Measurements from ENCODE around the gene ZC3H13.

Gene ZC3H13

DNA sequence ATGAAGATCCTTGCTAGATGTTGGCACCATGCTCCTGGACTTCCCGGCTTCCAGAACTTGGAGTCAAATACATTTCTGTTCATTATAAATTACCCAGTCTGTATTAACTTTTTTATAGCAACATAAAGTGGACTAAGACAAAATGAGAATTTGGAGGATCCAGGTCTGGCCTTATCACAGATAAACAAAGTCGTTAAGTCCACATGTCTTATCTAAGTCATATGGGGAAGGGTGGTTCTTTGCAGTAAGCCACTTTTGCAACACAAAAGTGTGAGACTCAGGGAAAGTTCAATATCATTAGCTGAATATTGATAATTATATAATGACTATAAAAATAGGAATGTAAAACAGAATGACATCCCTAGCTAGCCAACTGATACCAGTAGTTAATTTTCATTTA lies 109.4 kb downstream of the ZC3H13 start:
- in situ Hi-C loops (cut with MboI; ENCODE audit: low sequenced_read_pairs): no loop called here

DNA sequence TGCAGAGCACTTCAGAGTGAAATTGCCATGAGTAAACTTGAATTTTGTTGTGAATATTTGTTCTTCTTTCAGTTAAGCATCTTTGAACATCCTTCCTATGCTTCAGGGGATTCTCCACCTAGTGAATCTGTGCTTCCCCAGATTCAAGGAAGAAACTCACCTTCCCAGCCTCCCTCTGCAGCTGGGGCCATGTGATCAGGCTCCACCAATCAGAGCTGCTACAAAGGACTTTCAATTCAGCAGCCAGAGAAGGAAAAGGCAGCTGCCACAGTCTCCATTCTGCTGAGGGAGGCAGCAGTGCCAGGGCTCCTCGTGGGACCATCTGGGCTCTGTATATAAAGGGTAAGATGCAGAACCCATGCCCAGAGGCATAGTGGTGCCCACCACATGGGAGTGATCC lies 111.3 kb downstream of the ZC3H13 start:
- in situ Hi-C loops (cut with MboI; ENCODE audit: low sequenced_read_pairs): no loop called here

DNA sequence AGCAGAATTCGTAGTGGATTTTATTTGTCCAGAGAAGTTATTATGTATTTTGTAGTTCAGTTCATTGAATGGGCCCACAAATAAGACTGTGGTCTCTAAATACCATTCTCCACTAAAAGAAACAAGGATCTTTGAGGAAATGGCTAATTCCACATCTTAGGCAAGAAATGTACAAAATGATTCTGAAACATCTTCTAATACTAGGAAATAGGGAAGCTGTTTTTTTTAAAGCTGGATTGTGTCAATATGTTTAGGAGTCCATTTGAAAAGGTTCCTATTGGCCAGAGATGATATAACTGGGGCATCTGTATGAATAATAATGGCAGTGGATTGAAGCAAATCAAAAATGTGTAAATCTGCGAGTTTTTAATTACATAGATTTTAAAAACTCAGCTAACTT lies 112.5 kb downstream of the ZC3H13 start:
- in situ Hi-C loops (cut with MboI; ENCODE audit: low sequenced_read_pairs): no loop called here

DNA sequence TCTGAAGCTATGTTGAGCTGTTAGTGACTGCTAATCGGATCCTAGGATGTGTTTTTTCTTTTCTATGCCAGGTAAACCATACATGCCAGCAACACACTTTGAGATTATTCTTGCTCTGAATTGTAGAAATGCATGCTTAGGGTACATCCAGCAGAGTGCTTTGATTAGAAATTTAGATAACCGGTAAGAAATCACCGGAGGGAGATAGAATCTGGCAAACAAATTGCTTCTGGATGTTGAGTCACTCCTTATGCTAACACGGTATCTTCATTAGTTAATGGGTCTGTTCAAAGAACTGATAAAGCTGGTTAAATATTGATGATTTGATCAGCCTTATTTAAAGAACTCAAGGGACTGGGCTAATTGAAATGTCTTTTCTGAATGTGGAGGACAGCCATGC lies 115.9 kb downstream of the ZC3H13 start:
- in situ Hi-C loops (cut with MboI; ENCODE audit: low sequenced_read_pairs): no loop called here

DNA sequence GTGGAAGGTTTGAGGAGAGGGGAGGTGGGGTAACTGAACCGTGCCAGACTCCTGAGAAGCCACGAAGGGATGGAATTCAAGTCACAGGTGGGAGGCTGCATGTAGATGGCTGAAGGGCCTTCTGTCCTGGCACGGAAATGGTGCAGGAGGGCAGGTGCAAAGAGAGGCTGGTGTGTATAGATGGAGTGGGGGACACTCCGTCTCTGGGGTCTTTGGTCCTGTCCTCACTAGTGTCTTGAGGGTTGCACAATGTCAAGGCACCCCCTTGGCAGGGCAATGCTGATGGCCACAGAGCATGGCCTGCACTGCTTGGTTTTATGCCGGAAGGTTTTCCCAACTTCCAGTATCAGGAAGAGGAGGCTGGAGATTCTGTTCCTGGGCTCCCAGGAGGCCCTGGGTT lies 118.3 kb downstream of the ZC3H13 start:
- in situ Hi-C loops (cut with MboI; ENCODE audit: low sequenced_read_pairs): no loop called here

DNA sequence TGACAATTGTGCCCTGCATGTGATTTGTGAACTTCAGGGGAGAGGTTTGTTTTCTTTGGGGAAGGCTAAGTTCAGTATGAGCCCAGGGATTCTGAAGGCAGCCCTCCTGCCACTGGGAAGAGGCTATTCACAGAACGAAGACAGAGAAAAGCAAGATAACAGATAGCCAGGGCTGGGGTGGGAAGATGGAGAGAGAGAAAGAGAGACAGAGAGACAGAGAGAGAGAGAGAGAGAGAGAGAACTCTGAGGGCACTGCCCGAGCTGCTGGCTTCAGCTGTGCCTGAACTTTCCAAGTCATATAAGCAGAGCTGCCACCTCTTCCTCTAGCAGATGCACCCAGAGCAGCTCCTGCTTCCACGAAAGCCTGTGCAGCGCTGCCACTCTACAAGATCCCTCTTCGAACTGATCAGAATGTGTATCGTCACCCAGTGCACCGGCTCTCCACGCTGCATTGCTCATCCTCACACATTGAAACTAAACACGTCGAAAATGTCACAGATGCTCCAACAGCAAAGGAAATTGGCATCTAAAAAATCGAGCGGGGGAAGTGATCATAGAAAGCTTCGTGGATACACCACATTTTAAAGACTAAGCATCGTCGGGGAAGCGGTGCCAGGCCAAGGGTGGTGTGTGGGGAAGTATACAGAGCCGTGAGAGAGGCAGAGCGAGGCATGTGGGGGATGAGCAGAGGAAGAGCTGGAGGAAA lies 119.2 kb downstream of the ZC3H13 start:
- in situ Hi-C loops (cut with MboI; ENCODE audit: low sequenced_read_pairs): no loop called here

DNA sequence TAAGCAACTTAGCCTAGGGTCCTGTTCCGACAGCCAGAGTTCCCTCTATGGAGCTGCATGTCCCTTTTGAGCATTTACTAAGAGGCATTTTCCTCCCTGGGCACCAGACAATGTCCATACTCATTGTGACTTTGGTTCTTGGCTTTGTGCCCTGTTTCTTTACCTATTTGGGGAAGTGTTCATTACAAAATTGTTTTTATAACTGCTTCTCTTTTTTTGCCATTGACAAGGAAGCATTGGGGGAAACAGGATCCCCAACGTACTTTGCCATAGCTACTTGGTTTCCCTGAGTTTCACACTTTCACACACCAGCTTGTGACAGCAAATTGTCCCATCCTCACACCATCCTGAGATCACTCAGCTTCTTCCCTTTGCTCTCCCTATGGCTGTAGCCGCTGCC lies 119.9 kb downstream of the ZC3H13 start:
- in situ Hi-C loops (cut with MboI; ENCODE audit: low sequenced_read_pairs): no loop called here

DNA sequence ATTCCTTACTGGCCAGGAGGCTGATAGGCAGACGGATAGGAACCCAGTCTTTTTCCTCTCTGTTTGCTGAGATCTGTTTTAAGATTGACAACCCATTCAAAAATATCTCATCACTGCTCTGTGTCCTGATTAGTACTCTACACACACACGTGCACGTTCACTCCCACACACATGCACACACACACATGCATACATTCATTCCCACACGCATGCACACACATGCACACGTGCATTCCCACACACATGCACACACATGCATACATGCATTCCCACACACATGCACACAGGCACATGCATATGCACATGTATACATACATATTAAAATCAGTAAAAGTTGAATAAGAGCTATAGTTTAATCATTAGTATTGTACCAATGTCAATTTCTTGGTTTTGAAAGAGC lies 120.4 kb downstream of the ZC3H13 start:
- in situ Hi-C loops (cut with MboI; ENCODE audit: low sequenced_read_pairs): no loop called here

DNA sequence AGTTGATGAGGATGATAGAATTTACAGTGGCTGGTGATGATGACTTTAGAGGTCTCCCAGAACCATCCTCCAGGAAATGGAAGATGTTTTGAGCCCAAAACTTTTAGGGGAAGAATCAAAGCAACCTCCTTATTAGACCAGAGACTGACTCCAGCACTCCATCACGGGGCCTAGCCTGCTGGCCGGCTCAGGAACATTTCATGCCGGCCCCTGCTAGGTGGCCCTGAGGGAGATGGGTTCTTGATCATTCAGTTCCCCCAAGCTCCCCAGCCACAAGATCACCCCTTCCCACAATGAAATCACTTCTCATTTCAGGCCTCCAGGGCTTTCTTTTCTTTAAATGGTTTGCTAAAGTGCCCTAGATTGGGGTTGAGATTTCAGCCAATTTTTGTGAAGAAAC lies 121.3 kb downstream of the ZC3H13 start:
- in situ Hi-C loops (cut with MboI; ENCODE audit: low sequenced_read_pairs): no loop called here

DNA sequence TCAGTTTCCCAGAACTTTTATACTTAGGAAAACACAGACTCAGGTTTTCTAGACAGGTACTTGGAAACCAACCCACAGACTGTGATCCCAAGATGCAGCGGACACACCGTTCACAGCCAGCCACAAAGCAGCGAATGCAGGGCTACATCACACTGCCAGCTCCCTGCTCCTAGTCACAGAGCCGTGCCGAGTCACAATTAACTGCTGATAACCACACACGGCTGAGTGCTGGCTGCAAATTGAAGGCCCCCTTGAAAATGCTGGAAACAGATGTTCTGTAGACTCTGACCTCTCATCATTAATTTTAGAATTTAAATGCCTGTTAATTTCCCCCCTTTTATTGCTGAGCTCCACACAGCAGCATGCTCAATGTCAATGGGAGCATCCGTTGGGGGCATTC lies 122.4 kb downstream of the ZC3H13 start:
- in situ Hi-C loops (cut with MboI; ENCODE audit: low sequenced_read_pairs): no loop called here

DNA sequence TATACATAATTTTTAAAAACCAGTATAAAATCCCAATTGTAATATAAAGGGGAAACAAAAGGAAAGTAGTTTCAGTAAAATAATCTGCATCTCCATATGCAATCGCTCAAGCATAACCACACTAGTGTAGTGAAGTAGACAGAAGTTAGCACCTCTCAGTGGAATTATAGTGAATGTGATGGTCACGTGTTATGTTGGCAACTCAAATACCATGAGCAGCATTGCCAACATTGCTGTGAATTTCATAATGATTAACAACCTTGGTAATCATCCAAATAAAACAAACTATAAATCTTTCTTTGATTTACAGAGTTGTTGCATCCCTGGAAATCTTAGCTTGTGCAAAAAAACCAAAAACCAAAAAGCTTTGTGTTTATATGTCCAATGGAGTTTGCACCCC lies 123.7 kb downstream of the ZC3H13 start:
- in situ Hi-C loops (cut with MboI; ENCODE audit: low sequenced_read_pairs): no loop called here

DNA sequence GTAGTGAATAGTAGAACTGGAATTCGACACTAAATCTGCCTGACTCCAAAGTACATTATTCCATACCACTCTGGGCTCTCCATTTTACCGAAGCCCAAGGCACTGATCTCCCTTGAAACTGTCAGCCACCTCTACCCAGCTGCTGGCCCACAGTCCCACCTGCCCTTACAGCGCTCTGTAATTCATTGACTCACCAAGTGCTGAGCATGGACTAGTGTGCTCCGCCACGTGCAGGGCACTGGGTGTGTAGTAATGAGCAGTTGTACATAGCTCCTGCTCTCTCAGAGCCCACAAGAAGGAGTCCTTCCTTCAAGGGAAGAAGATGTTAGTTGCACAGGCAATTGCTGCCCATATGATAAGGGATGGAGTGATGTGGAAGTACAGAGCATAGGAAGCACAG lies 124.4 kb downstream of the ZC3H13 start:
- in situ Hi-C loops (cut with MboI; ENCODE audit: low sequenced_read_pairs): no loop called here

DNA sequence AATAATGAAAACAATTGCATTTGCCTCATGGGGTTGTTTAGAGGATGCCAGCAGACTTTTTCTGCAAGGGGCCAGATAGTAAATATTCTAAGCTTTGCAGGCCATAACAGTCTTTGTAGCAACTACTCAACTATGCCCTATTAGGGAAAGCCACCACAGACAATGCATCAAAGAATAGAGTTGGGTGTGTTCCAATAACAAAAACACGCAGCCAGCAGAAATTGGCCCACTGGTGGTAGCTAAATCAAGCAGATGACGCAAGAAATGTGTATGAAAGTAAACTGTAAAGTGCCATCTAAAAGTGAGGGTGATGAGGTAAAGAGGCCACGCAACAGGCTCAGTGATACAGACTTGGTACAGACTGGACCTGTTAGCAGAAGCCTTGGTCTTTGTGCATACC lies 125.8 kb downstream of the ZC3H13 start:
- in situ Hi-C loops (cut with MboI; ENCODE audit: low sequenced_read_pairs): no loop called here

DNA sequence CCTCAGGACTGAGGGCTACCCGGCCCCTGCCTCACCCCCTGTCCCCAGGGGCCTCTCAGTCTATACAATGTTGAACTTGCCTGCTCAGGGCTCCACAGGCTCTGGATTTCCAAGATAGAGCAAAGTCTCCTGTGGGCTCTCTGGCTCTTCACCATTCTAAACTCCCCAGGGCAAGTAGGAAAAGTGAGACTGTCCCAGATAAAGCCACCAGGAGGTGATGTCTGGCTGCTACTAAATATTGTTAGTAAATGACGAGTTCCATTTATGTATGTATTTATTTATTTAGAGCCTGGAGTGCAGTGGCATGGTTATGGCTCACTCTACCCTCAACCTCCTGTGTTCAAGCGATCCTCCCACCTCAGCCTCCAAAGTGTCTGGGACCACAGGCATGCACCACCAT lies 127.4 kb downstream of the ZC3H13 start:
- in situ Hi-C loops (cut with MboI; ENCODE audit: low sequenced_read_pairs): no loop called here

DNA sequence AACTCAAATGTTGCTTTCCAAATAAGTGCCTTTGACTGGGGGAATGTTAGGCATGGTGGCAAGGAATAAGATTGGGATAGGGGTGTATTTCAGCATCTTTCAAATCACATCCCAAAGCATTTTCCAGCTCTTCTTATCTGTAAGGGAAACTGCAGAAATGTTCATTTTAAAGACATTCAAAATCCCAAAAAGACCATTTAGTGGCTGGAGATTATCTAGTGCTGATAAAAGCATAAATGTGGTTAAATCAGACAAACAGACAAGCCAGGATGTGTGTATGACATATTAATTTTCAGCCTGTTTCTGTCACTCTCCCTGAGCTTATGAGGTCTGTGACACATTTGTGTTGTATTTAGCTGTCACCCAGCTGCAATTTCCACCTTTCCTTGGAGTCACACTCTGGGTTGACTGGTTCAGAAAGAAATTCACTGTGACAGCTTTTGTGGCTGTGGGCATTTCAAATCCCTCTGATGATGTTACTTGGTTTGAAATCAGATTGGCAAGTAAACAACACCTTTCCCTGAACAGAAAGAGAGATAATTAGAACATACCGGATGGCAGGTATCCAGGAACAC lies 131.3 kb downstream of the ZC3H13 start:
- in situ Hi-C loops (cut with MboI; ENCODE audit: low sequenced_read_pairs): no loop called here

DNA sequence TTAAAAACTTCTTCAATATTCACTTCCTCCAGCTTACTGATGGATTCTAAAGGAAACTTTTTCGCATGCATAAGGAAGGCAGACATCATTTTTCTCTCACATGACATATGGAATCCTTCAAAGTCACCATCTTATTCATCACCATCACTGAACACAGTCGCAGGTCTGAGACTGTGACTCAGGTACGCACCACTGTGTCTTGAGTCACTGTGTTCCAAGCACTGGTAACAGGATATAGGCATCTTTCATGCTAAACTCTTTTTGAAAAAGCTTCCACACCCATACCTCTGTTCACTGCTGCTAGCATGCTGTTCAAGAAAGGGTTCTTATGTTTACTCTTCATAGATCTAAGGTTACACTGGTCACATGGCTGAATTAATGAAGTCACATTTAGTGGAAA lies 133.9 kb downstream of the ZC3H13 start:
- in situ Hi-C loops (cut with MboI; ENCODE audit: low sequenced_read_pairs): no loop called here

DNA sequence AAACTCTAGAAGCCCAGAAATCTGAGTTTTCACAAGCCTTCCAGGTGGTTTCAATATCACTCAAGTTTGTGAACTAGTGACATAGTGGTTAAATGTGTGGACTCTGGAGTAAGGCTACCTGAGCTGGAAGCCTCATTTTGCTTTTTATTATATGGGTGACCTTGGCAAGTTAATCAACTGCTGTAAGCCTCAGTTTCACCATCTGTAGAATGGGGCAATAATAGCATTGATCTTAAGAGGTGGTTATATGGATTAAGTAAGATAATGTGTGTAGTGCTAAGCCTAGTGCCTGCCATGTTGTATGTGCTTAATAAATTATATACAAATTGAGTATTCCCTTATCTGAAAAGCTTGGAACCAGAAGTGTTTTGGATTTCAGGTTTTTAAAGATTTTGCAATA lies 135.5 kb downstream of the ZC3H13 start:
- in situ Hi-C loops (cut with MboI; ENCODE audit: low sequenced_read_pairs): no loop called here

DNA sequence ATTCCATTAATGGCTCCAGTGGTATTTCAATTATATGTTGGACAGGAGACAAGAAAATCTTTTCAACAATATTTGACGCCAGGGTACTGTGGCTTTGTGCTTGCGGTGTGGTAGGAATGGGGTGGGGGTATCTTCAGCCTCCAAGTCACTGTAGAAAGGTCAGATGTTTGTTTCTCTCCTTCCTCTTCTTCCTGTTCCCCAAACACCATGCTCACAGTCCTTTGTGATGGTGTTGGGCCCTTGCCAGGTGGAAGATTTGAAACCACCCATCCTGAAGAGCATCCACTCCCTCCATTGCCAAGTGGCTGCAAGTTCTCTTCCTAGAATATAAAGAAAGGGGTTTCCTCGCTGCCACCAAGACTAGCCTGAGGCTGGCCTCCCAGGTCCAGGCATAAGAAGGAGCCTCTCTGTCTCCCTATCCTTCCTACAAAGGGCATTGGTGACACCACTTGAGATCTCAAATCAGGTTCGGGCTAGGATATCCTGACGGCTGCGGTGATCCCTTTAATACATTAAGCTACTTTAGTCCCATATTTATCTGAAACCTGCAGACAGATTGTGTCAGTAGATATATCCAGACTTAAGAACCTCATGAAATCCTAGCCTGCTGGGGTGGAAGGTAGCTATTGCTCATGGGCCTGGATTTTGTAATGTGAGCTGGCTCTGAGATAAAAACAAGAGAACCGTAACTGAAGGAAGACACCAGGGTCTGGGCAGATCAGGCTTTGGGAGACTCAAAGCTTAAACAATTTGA lies 136.7 kb downstream of the ZC3H13 start:
- in situ Hi-C loops (cut with MboI; ENCODE audit: low sequenced_read_pairs): no loop called here

DNA sequence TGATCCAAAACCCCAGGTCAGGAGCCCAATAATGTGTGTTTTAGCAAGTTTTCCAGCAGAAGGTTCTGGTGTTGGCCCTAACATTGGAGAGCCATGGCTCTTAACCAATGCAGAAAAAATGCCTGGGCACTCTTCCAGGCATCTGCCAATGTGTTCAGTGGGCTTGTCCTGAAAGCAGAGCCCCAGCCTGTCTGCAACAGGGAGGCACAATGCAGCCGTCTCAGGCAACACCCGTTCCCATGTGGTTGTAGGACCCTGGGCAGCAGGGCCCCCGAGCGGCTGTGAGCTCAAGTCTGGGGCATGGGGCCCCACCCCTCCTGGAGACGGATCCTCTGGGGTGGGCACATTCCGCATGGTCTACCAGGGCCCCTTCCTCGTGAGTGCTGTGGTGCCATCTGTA lies 142.9 kb downstream of the ZC3H13 start:
- in situ Hi-C loops (cut with MboI; ENCODE audit: low sequenced_read_pairs): no loop called here

DNA sequence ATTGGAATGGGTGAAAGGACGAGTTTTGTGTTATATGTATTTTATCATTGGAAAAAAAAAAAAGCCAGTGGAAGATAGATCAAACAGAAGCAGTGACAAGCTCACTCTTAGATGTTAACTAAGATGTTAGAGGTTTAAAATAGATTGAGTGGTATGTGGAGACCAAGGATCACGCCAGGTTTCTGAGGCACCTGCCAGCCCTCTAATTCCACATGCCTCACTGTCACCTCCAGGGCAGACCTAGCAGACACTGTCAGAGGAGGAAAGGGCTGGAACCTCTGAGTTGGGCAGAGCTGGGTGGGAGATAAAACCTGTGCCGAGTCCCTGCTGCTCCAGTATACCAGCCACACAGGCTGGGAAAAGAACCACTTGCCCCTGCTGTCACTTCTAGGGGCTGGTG lies 143.5 kb downstream of the ZC3H13 start:
- in situ Hi-C loops (cut with MboI; ENCODE audit: low sequenced_read_pairs): no loop called here

DNA sequence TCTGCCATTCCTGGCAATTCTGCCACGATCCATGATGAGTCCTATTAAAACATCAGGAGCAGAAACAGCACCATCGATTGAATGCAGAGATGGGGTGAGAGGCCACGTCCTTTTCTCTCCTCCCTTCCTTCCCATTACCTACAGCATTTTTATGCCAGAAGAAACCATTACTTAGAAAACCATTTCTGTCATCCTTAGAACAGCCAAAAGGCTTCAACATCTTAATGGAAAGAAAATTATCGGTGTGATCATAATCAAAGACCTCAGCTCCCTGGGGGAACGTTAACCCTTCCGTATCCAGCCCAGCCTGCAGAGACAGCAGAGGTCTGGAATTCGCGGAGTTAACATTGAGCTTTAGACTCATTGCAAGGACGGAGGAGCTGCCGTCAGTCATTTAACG lies 145.0 kb downstream of the ZC3H13 start:
- in situ Hi-C loops (cut with MboI; ENCODE audit: low sequenced_read_pairs): no loop called here

Data from HL-60/S4 treated with retinoic acid at 250 ng/mL for 4 days and 3 days (cell line).